OCI-LY7 (cell line): ENCODE results near the gene SOX18.

Experiments used
- EZH2phosphoT487 ChIP-seq: fragments of 200-600 bp; sonication (generic); IDR thresholded peaks from 2 replicates; pipeline ENCODE4 v1.6.1; 2018; ENCODE audit warnings: low read depth, borderline replicate concordance, mild to moderate bottlenecking, mixed run types, antibody characterized with exemption, low read length, moderate library complexity, mixed read lengths
- TF ChIP-seq, protein P1 (sequence below): fragments of 200-600 bp; sonication (generic); conservative IDR thresholded peaks from 2 replicates; pipeline ENCODE4 v1.5.1; 2014; ENCODE audit warnings: mild to moderate bottlenecking, antibody characterized with exemption, low read length, moderate library complexity, mixed read lengths

DNA sequence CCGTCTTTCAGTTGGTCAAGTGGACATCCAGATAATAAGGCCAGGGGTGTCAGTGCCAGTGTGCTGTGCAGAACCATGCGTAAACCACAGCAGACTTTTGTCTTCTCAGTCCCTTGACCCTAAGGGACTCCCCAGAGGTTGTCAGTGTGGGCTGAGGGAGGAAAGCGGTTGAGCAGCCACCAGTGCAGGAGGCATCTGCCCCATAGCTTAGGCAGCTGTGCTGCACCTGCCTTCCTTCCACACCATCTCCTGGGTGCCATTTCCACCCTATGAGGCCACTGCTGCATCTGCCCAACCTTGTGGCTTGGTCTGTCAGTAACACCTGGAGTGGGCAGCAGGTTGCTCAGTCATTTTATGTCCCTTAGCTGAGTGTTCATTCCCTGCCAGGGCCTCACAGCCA is 42.5 kb downstream of the SOX18 start:
- TF ChIP-seq, protein P1, sequence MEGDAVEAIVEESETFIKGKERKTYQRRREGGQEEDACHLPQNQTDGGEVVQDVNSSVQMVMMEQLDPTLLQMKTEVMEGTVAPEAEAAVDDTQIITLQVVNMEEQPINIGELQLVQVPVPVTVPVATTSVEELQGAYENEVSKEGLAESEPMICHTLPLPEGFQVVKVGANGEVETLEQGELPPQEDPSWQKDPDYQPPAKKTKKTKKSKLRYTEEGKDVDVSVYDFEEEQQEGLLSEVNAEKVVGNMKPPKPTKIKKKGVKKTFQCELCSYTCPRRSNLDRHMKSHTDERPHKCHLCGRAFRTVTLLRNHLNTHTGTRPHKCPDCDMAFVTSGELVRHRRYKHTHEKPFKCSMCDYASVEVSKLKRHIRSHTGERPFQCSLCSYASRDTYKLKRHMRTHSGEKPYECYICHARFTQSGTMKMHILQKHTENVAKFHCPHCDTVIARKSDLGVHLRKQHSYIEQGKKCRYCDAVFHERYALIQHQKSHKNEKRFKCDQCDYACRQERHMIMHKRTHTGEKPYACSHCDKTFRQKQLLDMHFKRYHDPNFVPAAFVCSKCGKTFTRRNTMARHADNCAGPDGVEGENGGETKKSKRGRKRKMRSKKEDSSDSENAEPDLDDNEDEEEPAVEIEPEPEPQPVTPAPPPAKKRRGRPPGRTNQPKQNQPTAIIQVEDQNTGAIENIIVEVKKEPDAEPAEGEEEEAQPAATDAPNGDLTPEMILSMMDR: no peak
- no peak for TF ChIP-seq EZH2phosphoT487
